Stimulated activated CD4-positive, alpha-beta T cell treated with anti-CD3 and anti-CD28 coated beads, Interleukin-15, amount 100 ng/mL, for 1 hour (primary cell): ENCODE data around the gene STX10.
"Not testable (repeated sequence)": the region's sequence is repeated elsewhere in the genome, so short reads cannot be mapped to it uniquely, and the experiment has no call there.

Experiments used
- DNase-seq, 2 donors: peaks; one replicate each; pipeline ENCODE4 v3.0.0-alpha.2; 2020; ENCODE audit warnings: low read depth in 1 of 2, low spot score in 1 of 2

STX10 gene

GRCh38 chr19:13165162-13165997, 15.2 kb upstream of the STX10 start:
- DNase-seq: no peak

GRCh38 chr19:13164343-13165161, 14.4 kb upstream of the STX10 start:
- DNase-seq: no peak

DNA sequence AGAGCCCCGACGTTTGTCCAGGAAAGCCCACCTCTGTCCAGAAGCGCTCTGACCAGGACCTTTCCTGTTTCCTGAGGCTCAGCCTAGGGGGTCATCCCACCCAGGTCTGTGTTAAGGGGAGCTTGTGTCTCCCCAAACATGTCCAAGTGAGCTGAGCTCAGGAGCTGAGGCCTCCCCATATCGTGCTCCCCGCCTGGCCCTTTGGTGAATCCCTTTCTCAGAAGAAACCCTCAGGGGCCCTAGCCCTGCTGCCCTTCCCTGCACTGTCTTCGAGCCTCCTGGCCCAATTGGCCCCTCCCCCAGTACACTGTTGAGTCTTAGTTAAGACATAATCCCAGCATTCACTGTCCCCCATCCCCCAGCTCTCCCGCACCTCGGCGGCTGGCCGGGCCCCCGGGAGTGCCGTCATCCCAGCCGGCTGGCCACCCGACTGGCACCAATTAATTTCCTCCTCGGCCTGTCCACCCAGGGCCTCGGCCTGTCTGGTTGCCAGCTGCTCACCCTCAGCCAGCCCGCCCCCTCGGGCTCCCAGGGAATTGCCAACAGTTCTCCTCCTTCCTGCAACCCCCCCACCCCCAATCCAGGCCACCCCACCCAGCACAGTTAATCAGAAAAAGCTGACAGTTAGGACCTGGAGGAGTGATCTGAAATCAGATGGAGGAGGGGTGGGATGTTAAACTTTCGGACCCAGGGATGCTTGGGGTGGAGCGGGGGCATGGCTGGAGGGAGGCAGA, 13.6 kb upstream of the STX10 start:
- no peak for DNase-seq

DNA sequence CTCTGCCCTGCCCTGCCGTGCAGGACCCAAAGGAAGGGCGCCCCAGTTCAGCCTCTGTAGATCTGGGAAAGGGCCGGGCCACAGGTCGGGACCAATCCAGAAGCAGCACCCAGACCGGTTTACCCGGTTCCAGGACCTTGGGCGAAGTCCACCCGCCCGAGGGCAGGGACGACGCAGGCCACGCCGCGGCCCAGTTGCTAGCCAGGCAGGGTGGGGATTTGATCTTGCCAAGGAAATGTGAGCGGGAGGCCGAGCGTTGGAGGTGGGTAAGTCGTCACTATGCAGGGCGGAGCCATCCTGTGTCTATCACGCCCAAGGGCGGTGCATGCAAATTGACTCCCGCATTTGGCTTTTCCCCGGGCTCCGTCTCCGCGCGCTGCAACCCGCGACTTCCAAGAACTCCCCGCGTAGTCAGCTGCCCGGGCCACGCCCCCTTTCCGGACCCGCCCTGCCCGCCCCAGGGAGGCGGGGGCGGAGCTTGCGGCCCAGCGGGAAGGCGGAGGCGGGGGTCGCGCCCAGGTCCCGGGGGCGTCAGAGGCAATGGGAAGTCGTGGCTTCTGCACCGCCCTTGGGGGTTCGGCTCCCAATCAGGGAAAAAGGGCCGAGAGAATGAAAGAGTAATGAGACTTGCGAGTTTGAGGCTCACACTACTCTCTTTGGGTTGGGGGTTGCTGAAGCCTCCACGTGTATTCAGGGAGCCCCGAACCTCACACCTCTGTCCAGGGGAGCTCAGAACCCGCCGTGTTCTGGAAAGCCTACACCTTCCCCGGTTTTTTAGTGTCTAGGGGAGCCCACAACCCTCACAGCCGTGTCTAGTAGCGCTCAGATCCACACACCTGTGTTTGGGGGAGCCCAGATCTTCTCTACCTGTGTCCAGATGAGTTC, 12.8 kb upstream of the STX10 start:
- peak; percentile 77 to 78 for DNase-seq

GRCh38 chr19:13160557-13160956, 10.4 kb upstream of the STX10 start:
- DNase-seq: no peak

GRCh38 chr19:13159713-13160112, 9.5 kb upstream of the STX10 start:
- DNase-seq: no peak

DNA sequence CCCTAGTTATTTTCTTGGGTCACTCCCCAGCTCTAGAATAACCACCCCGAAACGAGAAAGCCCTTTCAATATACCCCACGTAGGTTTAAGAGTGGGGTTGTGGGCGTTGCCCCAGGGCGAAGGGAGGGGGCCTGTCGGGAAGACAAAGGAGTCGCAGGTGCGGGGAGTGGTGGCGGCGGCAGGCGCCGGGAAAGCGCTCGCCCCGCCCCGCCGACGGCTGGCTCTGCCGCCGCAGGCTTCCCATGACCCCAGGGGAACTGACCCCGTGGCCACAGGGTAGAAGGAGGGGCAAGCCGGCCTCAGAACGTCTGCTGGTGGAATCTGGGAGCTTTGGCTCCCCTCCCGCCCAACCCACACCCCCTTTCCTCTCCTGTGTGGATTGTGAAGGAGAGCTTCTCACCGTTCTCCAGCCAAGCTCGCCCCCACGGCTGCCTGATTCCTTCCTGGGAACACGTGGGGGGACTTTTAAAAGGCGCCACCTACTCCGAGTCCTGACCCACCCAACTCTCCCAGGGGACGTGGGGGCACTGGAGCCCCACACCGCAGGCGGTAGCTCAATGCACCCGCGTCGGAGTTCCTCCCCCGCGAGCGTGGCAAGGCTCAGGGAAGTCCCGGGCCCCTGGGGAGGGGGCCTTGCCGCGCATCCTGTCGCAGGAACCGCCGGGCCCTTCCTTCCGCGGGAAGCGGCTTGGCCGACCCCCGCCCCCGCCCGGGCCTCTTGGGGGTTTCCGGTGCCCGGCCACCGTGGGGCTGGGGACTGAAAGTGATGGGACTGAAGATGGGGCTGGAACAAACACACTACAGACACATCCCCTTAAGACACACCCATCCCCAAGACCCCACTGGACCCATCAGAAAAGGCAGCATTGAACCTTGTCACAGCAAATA, 5.5 kb upstream of the STX10 start:
- peak; percentile 58 to 63 for DNase-seq

GRCh38 chr19:13154911-13155471, 4.8 kb upstream of the STX10 start:
- DNase-seq: peak; percentile 66 to 68

DNA sequence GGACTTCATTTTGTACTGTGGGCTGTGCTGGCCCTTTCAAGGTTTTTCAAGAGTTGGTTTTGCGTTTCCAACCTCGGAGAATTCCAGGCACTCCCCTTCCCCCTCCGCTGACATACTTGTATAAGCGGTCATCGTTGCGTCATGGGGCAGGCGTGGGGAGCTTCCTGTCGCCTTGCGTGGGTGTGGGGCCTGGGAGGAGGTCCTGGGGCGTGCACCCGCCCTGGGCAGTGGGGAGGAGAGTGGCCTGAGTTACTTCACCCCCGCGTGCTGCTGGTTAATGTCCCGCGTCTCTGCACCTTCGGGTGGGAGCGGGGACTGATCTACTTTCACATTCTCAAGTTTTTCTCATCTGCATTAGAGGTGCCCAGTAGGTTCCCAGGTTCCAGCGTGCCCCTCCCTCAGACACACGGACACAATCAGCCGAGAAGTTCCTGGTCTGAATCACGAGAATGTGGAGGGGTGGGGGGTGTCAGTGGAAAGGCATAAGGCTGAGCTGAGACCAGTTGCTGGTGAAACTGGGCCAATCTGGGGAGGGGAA, 4.1 kb upstream of the STX10 start:
- peak; percentile 34 to 44 for DNase-seq

DNA sequence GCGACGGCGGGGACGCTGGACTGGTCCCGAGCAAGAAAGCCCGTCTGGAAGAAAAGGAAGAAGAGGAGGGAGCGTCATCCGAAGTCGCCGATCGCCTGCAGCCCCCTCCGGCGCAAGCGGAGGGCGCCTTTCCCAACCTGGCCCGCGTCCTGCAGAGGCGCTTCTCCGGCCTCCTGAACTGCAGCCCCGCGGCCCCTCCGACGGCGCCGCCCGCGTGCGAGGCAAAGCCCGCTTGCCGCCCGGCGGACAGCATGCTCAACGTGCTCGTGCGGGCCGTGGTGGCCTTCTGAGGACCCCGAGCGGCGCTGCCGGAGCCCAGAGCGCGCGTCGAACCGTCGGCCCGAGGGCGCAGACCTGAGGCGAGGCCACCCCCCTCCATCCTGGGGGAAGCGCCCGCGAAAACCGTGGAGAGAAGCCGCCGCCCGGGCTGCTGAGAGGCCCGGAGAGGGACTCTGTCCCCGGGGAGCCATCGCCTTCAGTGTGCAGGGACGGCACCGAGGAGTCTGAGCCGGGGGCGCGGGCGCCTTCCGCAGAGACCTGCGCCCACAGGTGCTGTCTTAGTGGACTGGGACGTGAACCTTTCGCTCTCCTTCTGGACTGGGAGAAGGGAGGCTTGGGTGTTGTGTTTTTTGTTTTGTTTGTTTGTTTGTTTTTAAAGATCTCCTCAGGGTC, 3.5 kb upstream of the STX10 start:
- DNase-seq: peak; percentile 13 to 20

DNA sequence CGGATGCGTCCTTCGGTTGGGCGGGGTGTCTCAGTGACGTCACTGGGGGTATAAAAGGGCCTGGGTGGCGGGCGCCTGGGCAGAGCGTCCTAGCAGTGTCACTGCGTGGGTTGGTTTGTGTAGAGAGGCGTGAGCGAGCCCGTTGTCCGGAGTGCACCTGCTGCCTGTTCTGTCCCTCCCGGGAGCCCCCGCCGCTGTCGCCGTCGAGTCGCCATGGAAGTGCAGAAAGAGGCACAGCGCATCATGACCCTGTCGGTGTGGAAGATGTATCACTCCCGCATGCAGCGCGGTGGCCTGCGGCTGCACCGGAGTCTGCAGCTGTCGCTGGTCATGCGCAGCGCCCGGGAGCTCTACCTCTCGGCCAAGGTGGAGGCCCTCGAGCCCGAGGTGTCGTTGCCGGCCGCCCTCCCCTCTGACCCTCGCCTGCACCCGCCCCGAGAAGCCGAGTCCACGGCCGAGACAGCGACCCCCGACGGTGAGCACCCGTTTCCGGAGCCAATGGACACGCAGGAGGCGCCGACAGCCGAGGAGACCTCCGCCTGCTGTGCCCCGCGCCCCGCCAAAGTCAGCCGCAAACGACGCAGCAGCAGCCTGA, 2.9 kb upstream of the STX10 start:
- DNase-seq: peak; percentile 93 to 97

DNA sequence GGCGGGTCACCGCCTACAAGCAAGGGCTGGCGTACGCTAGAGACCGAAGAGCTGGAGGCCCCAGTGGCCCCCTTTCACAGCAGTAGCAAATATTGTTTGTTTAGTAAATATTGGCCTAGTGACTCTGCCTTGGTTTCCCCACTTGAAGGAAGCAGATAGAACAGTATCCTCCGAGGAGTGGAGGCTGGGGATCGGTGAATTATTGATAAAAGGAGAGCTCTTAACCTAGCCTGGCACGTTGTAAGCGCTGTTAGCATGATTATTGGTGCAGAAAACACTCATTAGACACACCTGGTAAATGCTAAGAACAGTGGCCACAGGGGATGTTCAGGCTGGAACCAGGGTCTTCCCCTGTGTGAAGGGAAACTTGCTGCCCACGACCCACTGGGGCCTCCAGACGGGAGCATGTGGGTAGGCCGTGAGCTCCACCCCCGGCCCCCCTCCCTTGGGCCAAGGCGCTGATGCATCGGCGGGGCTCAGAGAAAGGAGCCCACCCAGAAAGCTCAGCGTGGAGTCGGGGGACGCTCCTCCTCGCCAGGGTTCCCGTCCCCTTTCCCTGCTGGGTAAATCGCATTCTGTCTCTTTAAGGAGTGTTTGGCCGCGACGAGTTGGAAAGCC, 2.3 kb upstream of the STX10 start:
- DNase-seq: no peak

- peak; percentile 90 to 93 for DNase-seq
Measured at GRCh38 chr19:13151605-13152355, 1.6 kb upstream of the STX10 start.

DNA sequence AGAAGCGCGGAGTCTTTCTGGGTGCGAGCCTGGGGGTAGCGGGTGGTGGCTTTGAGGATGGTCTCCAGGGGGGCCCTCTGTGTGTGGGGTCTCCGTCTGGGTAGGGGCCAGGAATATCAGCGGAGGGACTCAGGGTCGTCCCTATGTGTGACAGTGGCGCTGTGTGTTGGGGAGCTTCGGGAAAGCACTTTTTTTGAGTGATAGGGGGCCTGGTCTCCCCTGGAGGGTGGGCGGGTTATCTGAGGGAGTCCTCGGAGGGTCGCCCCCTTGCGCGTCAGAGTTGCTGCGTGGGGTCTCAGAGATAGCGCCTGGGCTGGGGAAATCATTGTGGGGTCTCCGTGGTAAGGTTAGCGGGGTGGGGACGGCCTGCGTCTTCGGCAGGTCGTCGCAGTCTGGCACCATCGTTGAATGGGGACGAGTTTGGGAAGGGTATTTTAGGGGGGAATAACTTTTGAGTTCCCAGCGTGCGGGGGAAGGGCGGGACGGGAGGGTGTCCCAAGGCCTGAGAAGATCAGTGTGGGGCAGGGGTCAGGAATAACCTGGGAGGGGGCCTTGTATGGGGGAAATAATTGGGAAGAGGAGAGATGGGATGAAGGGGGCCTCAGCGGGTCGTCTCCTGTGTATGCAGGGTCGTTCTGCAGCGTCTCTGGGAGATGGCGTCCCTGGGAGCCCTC, 893 bp upstream of the STX10 start:
- peak; percentile 11 to 22 for DNase-seq

DNA sequence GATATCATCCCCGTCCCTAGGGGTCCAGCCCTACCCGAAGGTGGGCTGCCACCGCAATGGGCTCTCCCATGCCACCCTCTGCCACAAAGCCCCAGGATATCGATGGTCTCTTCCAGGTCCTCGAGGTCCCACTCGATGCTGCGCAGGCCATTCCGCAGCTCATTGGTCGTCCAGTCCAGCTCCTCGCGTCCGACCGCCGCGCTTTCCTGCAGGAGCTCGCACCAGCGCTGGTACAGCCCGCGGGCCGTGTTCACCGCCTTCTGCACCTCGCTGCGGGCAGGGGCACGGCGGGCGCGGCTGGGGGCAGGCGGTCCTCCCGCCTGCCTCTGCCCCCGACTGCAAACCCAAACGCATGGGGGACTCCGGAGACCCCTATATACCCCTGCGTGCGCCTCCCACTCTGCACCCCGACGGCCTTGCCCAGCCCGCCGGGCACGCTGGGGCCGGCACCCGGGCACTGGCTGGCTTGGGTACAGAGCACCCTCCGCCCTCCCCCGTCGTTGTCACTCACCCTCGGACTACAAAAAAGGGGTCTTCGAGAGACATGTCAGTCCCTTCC, 468 bp downstream of the STX10 start:
- DNase-seq: no peak

- not testable (repeated sequence) for DNase-seq
Measured at GRCh38 chr19:13149173-13149627, 975 bp downstream of the STX10 start.
